D721Med (cell line): Measurements from ENCODE around the gene CORO7.

Source experiments
- DNase-seq: peaks from one replicate; pipeline ENCODE4 v3.0.0; 2011; ENCODE audit warnings: low spot score; ENCODE audit not compliant: insufficient read length
- FAIRE-seq: peaks from 2 replicates; lab custom pipeline; 2011; peaks lifted over from hg19 to GRCh38; lab: Jason Lieb, UNC
- CTCF ChIP-seq: IDR thresholded peaks from 2 replicates; pipeline ENCODE4 v1.5.1; 2012; ENCODE audit warnings: mild to moderate bottlenecking, control low read depth; ENCODE audit not compliant: insufficient read depth; ENCODE audit errors: missing control alignments

The CORO7 gene

DNA sequence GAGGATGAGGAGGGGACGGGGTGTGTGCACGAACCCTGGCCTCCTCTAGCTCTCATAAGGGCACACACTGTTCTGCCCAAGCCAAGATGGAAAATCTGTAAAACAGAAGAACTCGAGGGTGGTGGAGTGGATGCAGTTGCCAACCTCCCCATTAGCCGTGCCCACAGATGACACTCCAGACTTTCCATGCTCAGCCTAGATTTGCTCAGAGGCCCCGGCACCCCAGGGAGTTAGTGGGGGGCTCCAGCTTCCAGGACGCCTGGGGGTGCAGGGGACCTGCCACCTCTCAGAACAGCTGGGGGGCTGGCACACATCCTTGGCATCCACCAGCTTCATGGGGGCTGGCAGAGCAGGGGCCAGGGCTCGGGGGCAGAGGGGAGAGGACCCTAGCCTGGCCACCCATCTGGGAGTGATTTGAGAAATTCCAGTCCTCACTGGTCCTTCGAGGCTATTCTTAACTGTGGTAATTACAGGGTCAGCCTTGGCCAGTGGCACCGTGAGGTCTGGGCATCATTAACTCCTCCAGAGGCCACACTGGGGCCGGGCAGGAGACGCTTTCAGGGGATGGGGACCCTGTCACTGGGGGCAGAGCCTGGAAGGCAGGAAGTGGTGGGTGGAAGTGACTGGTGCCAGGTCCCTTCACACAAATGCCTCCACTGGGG lies 30.5 kb downstream of the CORO7 start:
- FAIRE-seq (no peak), DNase-seq (no peak)
- TF ChIP-seq CTCF, result no peak

DNA sequence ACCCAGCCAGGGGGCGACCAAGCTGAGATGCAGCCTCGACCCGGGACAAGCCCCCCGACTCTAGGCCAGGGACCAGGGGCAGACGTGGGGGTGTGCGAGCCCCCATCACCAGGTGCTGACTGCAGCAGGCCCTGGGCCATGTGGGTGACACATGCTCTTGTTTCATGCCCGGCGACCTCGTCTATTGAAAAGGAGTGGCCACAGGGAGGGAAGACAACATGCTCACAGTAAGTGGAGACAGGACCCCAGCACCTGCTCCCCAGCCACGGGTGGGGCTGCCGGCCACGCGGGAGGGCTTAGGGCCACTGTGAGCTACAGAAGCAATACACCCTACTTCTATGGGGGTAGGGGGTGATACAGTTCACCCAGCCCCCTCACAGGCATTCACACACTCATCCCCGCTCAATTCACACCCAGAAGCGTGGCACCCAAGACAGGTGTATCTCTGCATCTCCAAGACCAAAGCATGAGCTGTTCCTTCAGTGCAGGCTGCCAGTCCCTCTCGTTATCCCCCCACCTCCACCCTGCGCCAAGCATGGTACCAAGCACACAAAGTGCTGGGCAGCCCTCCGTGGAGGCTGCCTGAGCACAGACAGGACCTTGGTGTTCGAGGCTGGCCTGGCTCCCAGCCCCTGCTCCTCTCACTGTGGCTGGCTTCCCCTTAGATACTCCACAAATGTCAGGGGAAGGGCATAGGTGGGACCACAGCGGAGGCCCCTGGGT lies 31.2 kb downstream of the CORO7 start:
- FAIRE-seq (no peak), DNase-seq (no peak)
- no peak for TF ChIP-seq CTCF

GRCh38 chr16:4384509-4384942 lies 31.9 kb downstream of the CORO7 start:
- FAIRE-seq (no peak), DNase-seq (no peak)

DNA sequence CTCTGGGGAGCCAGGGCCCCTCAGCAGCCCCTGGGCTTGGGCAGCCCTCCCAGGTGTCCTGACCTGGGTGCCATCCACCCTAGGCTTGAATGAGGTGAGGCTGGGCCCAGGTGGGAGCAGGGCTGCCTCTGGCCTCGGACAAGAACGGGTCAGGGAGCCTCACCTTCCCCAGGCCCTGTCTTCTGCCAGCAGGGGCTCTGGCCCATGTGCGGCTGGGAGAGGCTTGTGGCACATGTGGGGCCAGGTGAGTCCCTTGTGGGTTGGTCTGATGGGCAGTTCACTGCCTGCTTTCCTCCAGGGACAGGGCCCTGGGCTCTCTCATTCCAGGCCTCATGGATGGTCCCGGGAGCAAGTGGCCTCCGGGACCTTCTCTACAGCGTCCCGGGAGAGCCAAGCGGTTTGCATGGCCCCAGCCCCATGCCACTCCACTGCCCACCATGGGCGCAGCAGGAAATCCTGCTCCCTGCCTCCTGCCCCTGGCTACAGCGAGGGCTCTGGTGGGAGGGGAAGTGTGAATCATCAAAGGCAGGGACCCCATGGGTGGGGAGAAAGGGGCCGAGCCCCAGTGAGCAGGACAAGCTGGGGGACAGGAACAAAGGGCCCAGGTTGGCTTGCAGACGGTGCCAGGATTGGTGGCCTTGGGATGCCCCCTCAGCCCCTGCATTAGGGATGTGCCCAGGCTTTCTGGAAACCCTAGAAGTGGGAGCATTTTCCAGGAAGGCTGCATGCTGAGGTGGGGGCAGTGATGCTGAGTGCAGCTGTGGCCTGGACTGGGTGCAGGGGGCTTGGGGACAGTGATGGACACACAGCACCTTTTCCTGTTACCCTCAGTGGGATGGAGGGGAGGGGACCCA lies 32.6 kb downstream of the CORO7 start:
- DNase-seq (no peak), FAIRE-seq (no peak)
- TF ChIP-seq CTCF, result no peak

More at GRCh38 chr16:4384509-4384942, 31.9 kb downstream of the CORO7 start:
- no peak for TF ChIP-seq CTCF

DNA sequence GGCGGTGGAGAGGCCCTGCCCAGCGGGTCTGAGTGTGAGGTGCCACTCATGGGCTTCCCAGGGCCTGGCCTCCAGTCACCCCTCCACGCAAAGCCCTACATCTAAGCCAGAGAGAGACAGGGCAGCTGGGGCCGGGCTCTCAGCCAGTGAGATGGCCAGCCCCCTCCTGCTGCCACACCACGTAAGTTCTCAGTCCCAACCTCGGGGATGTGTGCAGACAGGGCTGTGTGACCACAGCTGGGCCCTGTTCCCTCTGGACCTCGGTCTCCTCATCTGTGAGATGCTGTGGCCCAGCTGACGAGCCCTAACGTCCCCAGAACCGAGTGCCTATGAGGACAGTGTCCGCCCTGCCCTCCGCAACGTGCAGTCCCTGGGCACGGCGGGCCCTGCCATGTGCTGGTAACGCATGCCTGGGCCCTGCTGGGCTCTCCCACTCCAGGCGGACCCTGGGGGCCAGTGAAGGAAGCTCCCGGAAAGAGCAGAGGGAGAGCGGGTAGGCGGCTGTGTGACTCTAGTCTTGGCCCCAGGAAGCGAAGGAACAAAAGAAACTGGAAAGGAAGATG lies 33.5 kb downstream of the CORO7 start:
- FAIRE-seq (no peak), DNase-seq (no peak)
- no peak for TF ChIP-seq CTCF

GRCh38 chr16:4381935-4382794 lies 34.2 kb downstream of the CORO7 start:
- no peak for FAIRE-seq
- no peak for TF ChIP-seq CTCF
- no peak for DNase-seq
